Ovary (tissue), 3 donors: Measurements from ENCODE around the gene DLG5.

Source experiments
- EP300 ChIP-seq: sonication (generic); formaldehyde crosslinking; IDR thresholded peaks from one replicate; pipeline ENCODE4 v1.6.1; 2017; ENCODE audit warnings: antibody characterized with exemption
- TF ChIP-seq, protein P1 (sequence below), 3 donors: fragments of 450-650 bp in 2 of 3; fragments of 200-600 bp in 1 of 3; IDR thresholded peaks; one replicate each; pipeline versions ENCODE4 v1.5.1 to v1.8.0; 2016 to 2022; ENCODE audit warnings: antibody characterized with exemption in 3 of 3, mild to moderate bottlenecking in 1 of 3
- donor health status: DM: no; HTN: no; CAD: no.

- TF ChIP-seq EP300 = no peak
- TF ChIP-seq, protein P1, sequence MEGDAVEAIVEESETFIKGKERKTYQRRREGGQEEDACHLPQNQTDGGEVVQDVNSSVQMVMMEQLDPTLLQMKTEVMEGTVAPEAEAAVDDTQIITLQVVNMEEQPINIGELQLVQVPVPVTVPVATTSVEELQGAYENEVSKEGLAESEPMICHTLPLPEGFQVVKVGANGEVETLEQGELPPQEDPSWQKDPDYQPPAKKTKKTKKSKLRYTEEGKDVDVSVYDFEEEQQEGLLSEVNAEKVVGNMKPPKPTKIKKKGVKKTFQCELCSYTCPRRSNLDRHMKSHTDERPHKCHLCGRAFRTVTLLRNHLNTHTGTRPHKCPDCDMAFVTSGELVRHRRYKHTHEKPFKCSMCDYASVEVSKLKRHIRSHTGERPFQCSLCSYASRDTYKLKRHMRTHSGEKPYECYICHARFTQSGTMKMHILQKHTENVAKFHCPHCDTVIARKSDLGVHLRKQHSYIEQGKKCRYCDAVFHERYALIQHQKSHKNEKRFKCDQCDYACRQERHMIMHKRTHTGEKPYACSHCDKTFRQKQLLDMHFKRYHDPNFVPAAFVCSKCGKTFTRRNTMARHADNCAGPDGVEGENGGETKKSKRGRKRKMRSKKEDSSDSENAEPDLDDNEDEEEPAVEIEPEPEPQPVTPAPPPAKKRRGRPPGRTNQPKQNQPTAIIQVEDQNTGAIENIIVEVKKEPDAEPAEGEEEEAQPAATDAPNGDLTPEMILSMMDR (IDR thresholded peaks at IDR 0.05) = no peak
Measured at GRCh38 chr10:77857272-77857671, 69.3 kb downstream of the DLG5 start.
